DOHH2 (cell line): ENCODE measurements around the gene ZFP92.

ENCODE experiments used
- H3F3A ChIP-seq: fragments of 200-600 bp; sonication (generic), shearing (Covaris generic); 2 replicates; pipeline ENCODE4 v1.6.0; 2016; ENCODE audit warnings: antibody characterized with exemption, mild to moderate bottlenecking; ENCODE audit not compliant: control insufficient read depth, insufficient read depth
- H3K27ac ChIP-seq: fragments of 200-600 bp; sonication (generic); 2 replicates; pipeline ENCODE4 v1.5.1; 2014; ENCODE audit warnings: low read depth, mild to moderate bottlenecking, low read length, moderate library complexity
- H3K27me3 ChIP-seq: fragments of 200-600 bp; sonication (generic); 2 replicates; pipeline ENCODE4 v1.6.1; 2014; ENCODE audit warnings: mild to moderate bottlenecking, low read length, mixed read lengths; ENCODE audit not compliant: control insufficient read depth
- H3K36me3 ChIP-seq: fragments of 200-600 bp; sonication (generic); 2 replicates; pipeline ENCODE4 v1.6.1; 2014; ENCODE audit warnings: mild to moderate bottlenecking, low read length, moderate library complexity, mixed read lengths; ENCODE audit not compliant: control insufficient read depth
- H3K4me1 ChIP-seq: fragments of 200-600 bp; sonication (generic); 2 replicates; pipeline ENCODE4 v1.6.1; 2014; ENCODE audit warnings: mild to moderate bottlenecking, low read length, mixed read lengths; ENCODE audit not compliant: control insufficient read depth
- H3K4me2 ChIP-seq: fragments of 200-600 bp; sonication (generic); 2 replicates; pipeline ENCODE4 v1.6.0; 2014; ENCODE audit warnings: mild to moderate bottlenecking, low read length, moderate library complexity
- H3K4me3 ChIP-seq: fragments of 200-600 bp; sonication (generic); 2 replicates; pipeline ENCODE4 v1.5.1; 2014; ENCODE audit warnings: mild to moderate bottlenecking, low read length, mixed read lengths
- H3K79me2 ChIP-seq: fragments of 200-600 bp; sonication (generic); 2 replicates; pipeline ENCODE4 v1.6.1; 2014; ENCODE audit warnings: mild to moderate bottlenecking, low read length, mixed read lengths; ENCODE audit not compliant: control insufficient read depth
- H3K9me2 ChIP-seq: fragments of 200-600 bp; sonication (generic); replicated peaks from 2 replicates; pipeline ENCODE4 v1.6.1; 2014; ENCODE audit warnings: mild to moderate bottlenecking, low read length, mixed read lengths; ENCODE audit not compliant: control insufficient read depth
- H3K9me3 ChIP-seq: fragments of 200-600 bp; sonication (generic); 2 replicates; pipeline ENCODE4 v1.6.1; 2014; ENCODE audit warnings: antibody characterized with exemption, low read length, mixed read lengths; ENCODE audit not compliant: control insufficient read depth, insufficient read depth
- H4K20me1 ChIP-seq: fragments of 200-600 bp; sonication (generic); 2 replicates; pipeline ENCODE4 v1.6.0; 2014; ENCODE audit warnings: low read depth, mild to moderate bottlenecking, antibody characterized with exemption, low read length, moderate library complexity; ENCODE audit not compliant: control insufficient read depth, insufficient read depth
- EZH2phosphoT487 ChIP-seq: fragments of 200-600 bp; sonication (generic); IDR thresholded peaks from 2 replicates; pipeline ENCODE4 v1.6.1; 2017; ENCODE audit warnings: borderline replicate concordance, mild to moderate bottlenecking, antibody characterized with exemption, low read length, moderate library complexity, mixed read lengths
- TF ChIP-seq, protein P1 (sequence below): fragments of 200-600 bp; sonication (generic); IDR thresholded peaks from one replicate; pipeline ENCODE4 v1.5.1; 2014; ENCODE audit warnings: antibody characterized with exemption, mild to moderate bottlenecking, low read depth, low read length; ENCODE audit not compliant: poor library complexity, severe bottlenecking

Gene ZFP92

GRCh38 chrX:153377727-153378126 lies 33.5 kb upstream of the ZFP92 start:
- no peaks in the 10 kb centered on the region for H3K79me2 ChIP-seq
- no peak overlapping the region for H3K4me3 ChIP-seq
- H3K27ac ChIP-seq: no peak overlapping the region
- 0 out of 2 replicates have a peak, but pooled peaks cover 2% of the 10 kb centered on the region for H3K27me3 ChIP-seq
- H3F3A ChIP-seq: no peaks in the 10 kb centered on the region
- H3K4me1 ChIP-seq: no peaks in the 10 kb centered on the region
- H3K4me2 ChIP-seq: no peak overlapping the region
- H4K20me1 ChIP-seq: no peaks in the 10 kb centered on the region
- TF ChIP-seq, protein P1, sequence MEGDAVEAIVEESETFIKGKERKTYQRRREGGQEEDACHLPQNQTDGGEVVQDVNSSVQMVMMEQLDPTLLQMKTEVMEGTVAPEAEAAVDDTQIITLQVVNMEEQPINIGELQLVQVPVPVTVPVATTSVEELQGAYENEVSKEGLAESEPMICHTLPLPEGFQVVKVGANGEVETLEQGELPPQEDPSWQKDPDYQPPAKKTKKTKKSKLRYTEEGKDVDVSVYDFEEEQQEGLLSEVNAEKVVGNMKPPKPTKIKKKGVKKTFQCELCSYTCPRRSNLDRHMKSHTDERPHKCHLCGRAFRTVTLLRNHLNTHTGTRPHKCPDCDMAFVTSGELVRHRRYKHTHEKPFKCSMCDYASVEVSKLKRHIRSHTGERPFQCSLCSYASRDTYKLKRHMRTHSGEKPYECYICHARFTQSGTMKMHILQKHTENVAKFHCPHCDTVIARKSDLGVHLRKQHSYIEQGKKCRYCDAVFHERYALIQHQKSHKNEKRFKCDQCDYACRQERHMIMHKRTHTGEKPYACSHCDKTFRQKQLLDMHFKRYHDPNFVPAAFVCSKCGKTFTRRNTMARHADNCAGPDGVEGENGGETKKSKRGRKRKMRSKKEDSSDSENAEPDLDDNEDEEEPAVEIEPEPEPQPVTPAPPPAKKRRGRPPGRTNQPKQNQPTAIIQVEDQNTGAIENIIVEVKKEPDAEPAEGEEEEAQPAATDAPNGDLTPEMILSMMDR: no peak
- no peak for TF ChIP-seq EZH2phosphoT487
- H3K9me2 ChIP-seq: no peaks in the 10 kb centered on the region
- H3K36me3 ChIP-seq: no peaks in the 10 kb centered on the region
- H3K9me3 ChIP-seq: peaks cover 3% of the 10 kb centered on the region; the same call in 1 of the 2 replicates

- Histone ChIP-seq H3K4me2 (no peak overlapping the region), H3K27ac (no peak overlapping the region), H4K20me1 (no peaks in the 10 kb centered on the region), H3F3A (no peaks in the 10 kb centered on the region), H3K9me2 (no peaks in the 10 kb centered on the region), H3K27me3 (no peaks in the 10 kb centered on the region), H3K36me3 (no peaks in the 10 kb centered on the region), H3K79me2 (no peaks in the 10 kb centered on the region), H3K4me1 (no peaks in the 10 kb centered on the region), H3K4me3 (no peak overlapping the region), H3K9me3 (peaks cover 7% of the 10 kb centered on the region; the same call in 1 of the 2 replicates)
- TF ChIP-seq, protein P1: no peak
- TF ChIP-seq EZH2phosphoT487: no peak
Measured at GRCh38 chrX:153378607-153379006, 32.7 kb upstream of the ZFP92 start.

- Histone ChIP-seq H4K20me1 (no peaks in the 10 kb centered on the region), H3K9me3 (peaks cover 7% of the 10 kb centered on the region; the same call in 1 of the 2 replicates), H3K27me3 (no peaks in the 10 kb centered on the region), H3K4me2 (no peak overlapping the region), H3K9me2 (no peaks in the 10 kb centered on the region), H3K4me3 (no peak overlapping the region), H3F3A (no peaks in the 10 kb centered on the region), H3K27ac (no peak overlapping the region), H3K79me2 (no peaks in the 10 kb centered on the region), H3K36me3 (no peaks in the 10 kb centered on the region), H3K4me1 (no peaks in the 10 kb centered on the region)
- TF ChIP-seq, protein P1: no peak
- no peak for TF ChIP-seq EZH2phosphoT487
Measured at GRCh38 chrX:153379508-153379907, 31.8 kb upstream of the ZFP92 start.

DNA sequence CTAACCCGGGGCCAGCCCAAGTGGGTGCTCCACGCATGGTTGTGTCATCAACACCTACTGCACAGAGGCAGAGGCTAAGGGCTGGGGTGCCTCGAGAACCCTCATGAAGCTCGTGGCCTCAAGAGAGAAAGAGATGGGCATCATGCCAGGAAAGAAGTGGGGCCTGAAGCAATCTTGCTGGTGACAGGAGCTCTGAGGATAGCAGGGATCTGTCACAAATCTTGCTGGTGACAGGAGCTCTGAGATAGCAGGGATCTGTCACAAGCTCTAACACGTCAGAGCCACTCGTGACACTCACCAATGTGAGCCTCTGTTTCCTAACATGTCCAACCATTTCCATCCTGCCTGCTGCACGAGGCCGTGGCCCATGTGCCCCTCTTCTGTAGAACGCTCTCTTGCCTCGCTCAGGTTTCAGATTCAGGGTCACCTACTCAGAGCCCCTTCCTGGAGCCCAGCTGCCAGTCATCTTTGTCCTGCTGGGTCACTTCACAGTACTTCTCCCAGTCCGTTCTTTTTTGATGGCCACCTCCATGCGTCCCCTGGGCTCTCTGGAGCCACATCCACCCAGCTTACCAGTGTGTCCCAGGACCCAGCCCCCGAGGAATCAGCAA lies 31.2 kb upstream of the ZFP92 start:
- Histone ChIP-seq H4K20me1 (no peaks in the 10 kb centered on the region), H3F3A (no peaks in the 10 kb centered on the region), H3K9me2 (no peaks in the 10 kb centered on the region), H3K27ac (no peak overlapping the region), H3K79me2 (no peaks in the 10 kb centered on the region), H3K27me3 (no peaks in the 10 kb centered on the region), H3K4me3 (no peak overlapping the region), H3K36me3 (no peaks in the 10 kb centered on the region), H3K4me2 (no peak overlapping the region), H3K9me3 (peaks cover 7% of the 10 kb centered on the region; the same call in 1 of the 2 replicates), H3K4me1 (no peaks in the 10 kb centered on the region)
- TF ChIP-seq, protein P1: no peak
- TF ChIP-seq EZH2phosphoT487: no peak
